Measurements from ENCODE around the gene LBR.
"Not testable (repeated sequence)": the region's sequence is repeated elsewhere in the genome, so short reads cannot be mapped to it uniquely, and the experiment has no call there.

LBR gene

GRCh38 chr1:225409051-225409450 lies 18.8 kb downstream of the LBR start:
- intact Hi-C loops (cut with DNase I) = no loop called here
- DNase-seq = no peak

- intact Hi-C loops (cut with DNase I) = no loop called here
- no peak for DNase-seq
These were observed 19.6 kb downstream of the LBR start for GRCh38 chr1:225408249-225408648.

GRCh38 chr1:225407755-225408154 lies 20.1 kb downstream of the LBR start:
- intact Hi-C loops (cut with DNase I) = no loop called here
- no peak for DNase-seq

- DNase-seq = no peak
- intact Hi-C loops (cut with DNase I) = no loop called here
These were observed 20.7 kb downstream of the LBR start for GRCh38 chr1:225406976-225407725.

GRCh38 chr1:225400968-225401367 lies 26.9 kb downstream of the LBR start:
- intact Hi-C loops (cut with DNase I) = no loop called here
- no peak for DNase-seq

GRCh38 chr1:225396357-225396756 lies 31.5 kb downstream of the LBR start:
- no peak for DNase-seq
- intact Hi-C loops (cut with DNase I) = no loop called here

- intact Hi-C loops (cut with DNase I) = no loop called here
- no peak for DNase-seq
These were observed 38.0 kb downstream of the LBR start for GRCh38 chr1:225389843-225390242.

GRCh38 chr1:225388372-225388771 lies 39.5 kb downstream of the LBR start:
- intact Hi-C loops (cut with DNase I) = no loop called here
- no peak for DNase-seq

- DNase-seq; intact Hi-C loops (cut with DNase I): not testable (repeated sequence)
These were observed 41.0 kb downstream of the LBR start for GRCh38 chr1:225386860-225387259.

- no peak for DNase-seq
- intact Hi-C loops (cut with DNase I) = no loop called here
These were observed 47.1 kb downstream of the LBR start for GRCh38 chr1:225380691-225381090.

- DNase-seq = no peak
These were observed 49.0 kb downstream of the LBR start for GRCh38 chr1:225378880-225379279.

GRCh38 chr1:225374996-225375395 lies 52.8 kb downstream of the LBR start:
- no peak for DNase-seq
- intact Hi-C loops (cut with DNase I) = no loop called here

More at GRCh38 chr1:225378880-225379279, 49.0 kb downstream of the LBR start:
- intact Hi-C loops (cut with DNase I) = no loop called here

- DNase-seq = no peak
- intact Hi-C loops (cut with DNase I) = no loop called here
These were observed 54.7 kb downstream of the LBR start for GRCh38 chr1:225373155-225373554.

GRCh38 chr1:225371366-225372010 lies 56.4 kb downstream of the LBR start:
- no peak for DNase-seq
- intact Hi-C loops (cut with DNase I) = no loop called here

- DNase-seq = no peak
- intact Hi-C loops (cut with DNase I) = no loop called here
These were observed 59.7 kb downstream of the LBR start for GRCh38 chr1:225368036-225368552.

GRCh38 chr1:225366552-225366951 lies 61.3 kb downstream of the LBR start:
- intact Hi-C loops (cut with DNase I) = no loop called here
- no peak for DNase-seq

GRCh38 chr1:225366018-225366417 lies 61.8 kb downstream of the LBR start:
- no peak for DNase-seq
- intact Hi-C loops (cut with DNase I) = no loop called here

- intact Hi-C loops (cut with DNase I) = no loop called here
- no peak for DNase-seq
These were observed 63.4 kb downstream of the LBR start for GRCh38 chr1:225364439-225364838.

- intact Hi-C loops (cut with DNase I) = no loop called here
- no peak for DNase-seq
These were observed 65.0 kb downstream of the LBR start for GRCh38 chr1:225362805-225363204.

- intact Hi-C loops (cut with DNase I) = no loop called here
- no peak for DNase-seq
These were observed 66.7 kb downstream of the LBR start for GRCh38 chr1:225361176-225361575.

- intact Hi-C loops (cut with DNase I) = no loop called here
- no peak for DNase-seq
These were observed 67.7 kb downstream of the LBR start for GRCh38 chr1:225360119-225360518.

All from head of caudate nucleus (tissue), 42 donors.